ACHN (cell line): ENCODE results near the gene RIMOC1.

Experiments
- DNase-seq: peaks from one replicate; pipeline ENCODE4 v3.0.0-alpha.2; 2015
- in situ Hi-C: cut with HindIII; loops from 2 replicates; pipeline ENCODE4 v1.10.0; 2017; ENCODE audit warnings: low sequenced_read_pairs, low pct_ligation_motif_present, low pct_unique_long_range_greater_than_20kb

Gene RIMOC1

DNA sequence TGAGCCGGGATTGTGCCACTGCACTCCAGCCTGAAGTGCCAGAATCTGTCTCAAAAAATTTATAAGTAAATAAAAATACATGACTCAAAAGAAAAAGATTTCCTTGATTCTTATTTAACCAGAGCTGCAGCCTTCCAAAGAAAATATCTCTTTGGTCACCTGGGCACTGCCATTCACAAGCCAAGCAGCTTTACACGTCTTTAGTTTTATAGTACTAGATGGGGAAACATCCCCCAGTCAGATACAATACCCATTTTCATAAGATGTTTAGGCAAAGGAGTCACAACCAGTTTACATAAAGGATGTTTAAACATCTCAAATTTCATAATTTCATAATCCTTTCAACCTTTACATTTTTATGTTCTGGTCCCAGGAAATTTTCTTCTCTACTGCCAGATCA lies 20.2 kb upstream of the RIMOC1 start:
- in situ Hi-C loops = no loop called here
- DNase-seq = no peak

DNA sequence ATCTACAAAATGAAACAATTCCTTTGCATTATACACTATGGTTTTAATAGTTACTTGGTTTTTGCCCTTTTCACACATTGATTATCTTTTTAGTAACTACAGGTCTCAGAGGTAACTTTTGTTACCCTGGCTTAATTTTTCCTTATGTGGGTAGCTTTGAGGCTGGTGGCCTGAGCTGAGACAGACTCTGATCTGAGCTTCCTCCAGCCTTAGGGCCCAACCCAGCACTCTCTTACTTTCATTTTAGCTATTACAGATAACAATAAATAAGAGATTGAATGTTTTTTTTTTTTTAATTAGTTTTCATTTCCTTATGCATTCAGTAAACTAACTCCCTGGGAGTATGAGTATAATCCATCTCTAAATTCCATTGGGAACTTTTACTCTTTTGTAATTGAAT lies 18.9 kb upstream of the RIMOC1 start:
- DNase-seq = no peak
- in situ Hi-C loops = no loop called here

DNA sequence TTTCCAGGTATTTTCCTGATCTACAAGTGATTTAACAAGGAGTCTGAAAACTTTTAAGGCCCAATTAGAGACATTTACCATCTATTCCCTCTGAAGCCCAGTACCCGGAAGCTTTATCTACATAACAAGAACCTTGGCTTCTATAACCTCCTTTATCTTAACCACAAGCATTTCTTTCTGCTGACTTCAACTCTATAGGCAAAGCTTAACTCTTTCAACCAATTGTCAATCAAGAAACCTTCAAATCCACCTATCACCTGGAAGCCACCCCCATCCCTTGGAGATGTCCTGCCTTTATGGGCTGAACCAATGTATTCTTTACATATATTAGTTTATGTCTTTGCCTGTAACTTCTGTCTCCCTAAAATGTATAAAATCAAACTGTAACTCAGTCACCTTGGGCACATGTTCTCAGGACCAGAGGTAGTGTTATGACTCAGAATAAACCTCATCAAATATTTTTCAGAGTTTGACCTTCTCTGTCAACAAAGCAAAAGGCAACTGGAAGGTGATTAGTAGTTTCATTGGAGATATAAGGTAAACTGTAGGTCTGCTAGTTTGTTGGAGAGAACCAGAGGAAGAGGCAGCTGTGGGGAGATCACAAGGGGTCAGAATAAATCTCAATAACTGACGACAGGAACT lies 13.0 kb upstream of the RIMOC1 start:
- no peak for DNase-seq
- in situ Hi-C loops = no loop called here

DNA sequence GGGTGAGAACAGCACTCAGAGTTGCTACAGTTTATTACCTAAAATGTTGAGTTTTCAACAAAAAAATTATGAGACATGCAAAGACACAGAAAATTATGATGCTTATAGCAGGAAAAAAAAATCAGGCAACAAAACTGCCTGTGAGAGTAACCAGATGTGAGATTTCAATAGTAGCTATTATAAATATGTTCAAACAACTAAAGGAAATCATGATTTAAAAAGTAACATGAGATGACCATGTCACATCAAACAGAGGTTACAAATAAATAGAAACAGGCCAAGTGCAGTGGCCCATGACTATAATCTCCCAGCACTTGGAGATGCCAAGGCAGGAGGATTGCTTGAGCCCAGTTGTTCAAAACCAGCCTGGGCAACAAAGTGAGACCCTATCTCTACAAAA lies 12.1 kb upstream of the RIMOC1 start:
- in situ Hi-C loops = no loop called here

DNA sequence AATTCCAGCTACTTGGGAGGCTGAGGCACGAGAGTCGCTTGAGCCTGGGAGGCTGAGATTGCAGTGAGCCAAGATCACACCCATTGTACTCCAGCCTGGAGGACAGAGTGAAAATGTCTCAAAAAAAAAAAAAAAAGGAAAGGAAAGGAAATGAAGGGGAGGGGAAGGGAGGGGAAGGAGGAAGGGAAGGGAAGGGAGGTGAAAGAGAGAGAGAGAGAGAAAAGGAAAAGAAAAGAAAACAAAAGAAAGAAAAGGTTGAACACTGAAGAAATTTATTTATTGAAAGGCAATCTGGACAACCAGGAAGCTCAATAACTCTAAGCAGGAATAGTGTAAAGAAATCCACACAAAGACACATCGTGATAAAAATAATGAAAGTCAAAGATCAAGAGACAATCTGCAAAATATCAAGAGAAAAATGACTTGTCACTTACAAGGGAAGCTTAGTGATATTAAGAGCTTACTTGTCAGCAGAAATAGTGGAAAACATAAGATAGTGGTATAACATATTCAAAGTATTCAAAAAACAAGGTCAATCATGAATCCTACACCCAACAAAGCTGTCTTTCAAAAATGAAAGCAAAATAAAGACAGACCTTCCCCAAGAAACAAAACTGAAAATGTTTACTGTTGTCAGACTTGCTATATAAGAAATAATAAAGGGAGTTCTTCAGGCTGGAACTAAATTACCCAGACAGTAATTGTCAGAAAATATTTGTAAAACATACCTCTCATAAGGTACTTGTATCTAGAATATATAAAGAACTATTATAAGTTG lies 10.9 kb upstream of the RIMOC1 start:
- no peak for DNase-seq
- in situ Hi-C loops = no loop called here

More for the DNA sequence above, 12.1 kb upstream of the RIMOC1 start:
- no peak for DNase-seq

DNA sequence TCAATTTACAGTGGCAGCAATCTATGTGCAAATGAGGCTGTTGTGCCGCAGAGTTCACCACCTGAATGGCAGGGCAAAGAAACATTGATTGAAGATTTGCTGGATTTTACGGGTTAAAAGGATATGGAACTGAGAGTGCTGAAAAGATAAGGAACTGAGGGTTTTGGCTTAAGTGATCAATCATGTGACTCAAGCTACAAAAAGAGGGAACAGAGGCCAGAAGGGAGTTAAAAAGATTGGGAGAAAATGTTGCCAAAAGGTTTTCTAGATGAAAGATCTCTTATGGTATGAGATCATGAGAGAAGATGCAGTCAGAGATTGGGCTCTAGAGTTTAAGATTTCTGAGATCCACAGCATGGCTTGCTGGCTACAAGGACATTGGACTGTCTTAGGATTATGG lies 7.9 kb upstream of the RIMOC1 start:
- in situ Hi-C loops = no loop called here
- no peak for DNase-seq

DNA sequence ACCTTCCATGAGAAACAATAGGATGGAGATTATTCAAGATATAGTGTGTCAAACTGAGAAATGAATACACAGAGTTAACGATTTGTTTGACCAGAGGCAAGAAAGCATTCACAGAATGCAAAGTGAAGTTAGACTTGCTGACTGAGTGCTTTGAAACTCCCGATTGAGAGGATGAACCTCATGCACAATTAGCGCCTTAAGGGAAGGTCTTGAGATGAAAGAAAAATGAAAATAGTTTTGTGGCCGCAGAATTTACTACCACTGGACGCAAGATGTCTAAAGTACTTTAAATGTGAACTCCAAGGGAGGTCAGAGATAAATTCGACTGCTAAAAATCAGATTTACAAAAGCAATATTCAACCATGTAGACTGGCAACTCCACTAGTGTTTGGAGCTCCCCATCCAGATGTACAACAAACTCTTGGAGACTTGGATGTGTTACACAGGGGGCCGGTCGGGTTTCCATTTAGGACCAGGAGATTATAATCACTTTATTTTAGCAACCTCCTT lies 707 bp upstream of the RIMOC1 start:
- DNase-seq = no peak
- in situ Hi-C loops = no loop called here

DNA sequence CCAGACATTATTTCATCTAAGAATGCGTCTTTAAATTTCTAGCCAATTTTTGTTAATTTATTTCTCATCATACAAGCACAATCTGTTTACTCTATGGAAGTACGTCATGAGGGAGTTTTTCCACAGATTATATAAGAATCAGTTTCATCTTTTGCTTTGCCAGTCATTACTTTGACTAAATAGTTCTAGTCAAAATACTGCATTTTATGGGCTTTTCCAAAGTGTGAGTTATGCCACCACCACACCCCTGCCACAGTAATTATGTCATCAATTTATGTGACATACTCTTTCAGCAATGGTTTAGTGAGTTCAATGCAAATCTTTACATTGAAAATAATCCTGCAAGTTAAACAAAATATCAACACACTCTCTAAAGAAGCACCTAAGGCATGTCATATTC lies 2.0 kb downstream of the RIMOC1 start:
- in situ Hi-C loops = no loop called here
- no peak for DNase-seq

DNA sequence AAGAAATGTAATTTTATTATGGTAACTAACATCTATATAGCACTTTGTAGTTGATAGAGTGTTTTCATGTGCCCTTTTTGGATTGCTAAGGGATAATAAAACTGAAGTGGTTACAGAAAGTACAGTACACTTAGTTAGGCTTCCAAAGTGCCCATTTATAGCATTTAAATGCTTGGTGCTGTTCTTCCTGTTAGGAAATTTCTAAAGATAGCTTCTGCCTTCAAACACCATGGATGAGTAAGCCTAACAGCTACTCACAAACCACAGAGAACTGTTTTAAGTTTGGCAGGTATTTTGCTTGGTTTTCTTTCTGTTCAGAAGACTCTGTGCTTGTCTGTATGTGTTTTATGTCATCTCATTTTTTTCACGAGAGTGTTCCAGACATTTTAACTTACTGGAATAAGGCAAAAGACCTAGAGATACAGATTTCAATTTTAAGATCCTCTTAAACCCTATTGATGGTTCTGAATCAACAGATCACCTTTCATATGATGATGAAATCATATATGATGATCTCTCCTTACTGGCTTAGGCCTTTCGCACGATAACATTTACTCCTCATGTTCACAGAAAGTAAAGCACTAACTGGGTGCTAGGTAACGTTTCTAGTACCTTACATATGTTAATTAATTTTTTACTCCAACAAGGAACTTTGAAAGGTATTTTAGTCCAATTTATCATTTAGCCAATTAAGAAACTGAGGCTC lies 4.4 kb downstream of the RIMOC1 start:
- peak; percentile 29 for DNase-seq

DNA sequence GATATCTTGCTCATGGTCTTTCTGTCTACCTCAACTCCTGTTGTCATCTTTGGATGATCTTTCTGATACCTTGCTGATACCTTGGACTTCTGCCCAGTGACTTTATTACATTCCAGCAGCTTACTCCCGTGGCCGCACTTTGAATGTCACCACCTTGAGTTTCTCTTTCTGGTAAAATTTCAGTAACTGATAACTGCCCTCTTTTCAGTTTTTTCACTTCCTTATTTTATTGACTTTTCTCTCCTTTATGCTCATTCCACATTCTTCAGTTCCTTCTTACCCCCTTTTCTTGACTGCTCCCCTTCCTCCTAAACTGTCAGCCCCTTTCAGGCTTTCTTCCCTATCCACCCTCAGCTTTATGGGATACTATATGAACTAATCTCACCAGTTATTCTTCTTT lies 14.0 kb downstream of the RIMOC1 start:
- in situ Hi-C loops = no loop called here
- no peak for DNase-seq

More for the DNA sequence above, 4.4 kb downstream of the RIMOC1 start:
- in situ Hi-C loops = no loop called here

DNA sequence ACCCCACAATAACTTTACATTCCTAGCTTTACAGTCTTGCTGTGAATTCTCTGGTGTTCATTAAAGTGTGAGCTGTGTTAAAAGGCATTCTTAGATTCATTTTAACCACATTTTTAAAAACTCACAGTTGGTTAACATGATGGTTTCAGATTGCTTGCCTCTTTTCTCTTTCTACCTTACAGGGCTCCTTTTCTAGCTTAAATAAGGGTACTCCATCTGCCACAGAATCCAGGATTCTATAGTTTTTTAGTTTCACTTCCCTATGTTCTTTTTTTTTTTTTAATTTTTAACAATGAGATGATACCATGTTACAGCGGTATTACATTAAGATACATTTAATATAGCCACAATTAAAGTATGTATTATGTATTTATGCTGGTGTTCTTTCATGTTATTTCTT lies 17.0 kb downstream of the RIMOC1 start:
- DNase-seq = no peak
- in situ Hi-C loops = no loop called here

DNA sequence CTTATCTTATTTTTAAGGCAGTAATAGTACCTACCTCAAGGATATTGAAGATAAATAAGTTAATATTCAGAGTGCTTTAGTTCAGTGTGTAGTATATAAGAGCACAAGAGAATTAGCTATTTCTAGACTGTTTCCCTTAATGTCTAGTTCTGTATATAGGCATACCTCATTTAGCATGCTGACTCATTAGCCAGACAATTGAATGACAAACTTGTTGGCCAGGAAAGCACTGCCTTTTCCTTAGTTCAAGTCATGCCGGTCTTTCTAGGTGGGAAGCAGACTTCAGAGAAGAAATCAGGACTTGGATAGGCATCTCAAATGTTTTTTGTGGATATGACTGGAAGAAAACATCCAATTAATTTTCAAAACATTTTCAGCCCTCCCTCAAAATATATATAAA lies 17.7 kb downstream of the RIMOC1 start:
- DNase-seq = no peak
- in situ Hi-C loops = no loop called here

DNA sequence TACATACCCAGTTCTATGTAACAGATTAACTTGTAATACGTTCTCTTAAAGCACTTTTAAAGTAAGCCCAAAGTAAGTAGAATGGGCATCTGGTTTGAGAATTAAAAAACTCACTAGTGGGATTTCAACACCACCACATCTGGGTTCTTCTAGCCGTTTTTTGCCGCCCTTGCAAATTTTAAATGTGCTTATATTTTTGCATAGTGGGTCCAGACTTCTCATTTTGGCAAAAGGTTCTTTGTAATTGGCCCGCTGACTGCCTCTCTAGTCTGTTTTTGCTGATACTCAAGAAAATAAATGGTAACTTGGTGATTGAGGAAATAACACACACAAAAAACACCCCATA lies 20.4 kb downstream of the RIMOC1 start:
- in situ Hi-C loops = no loop called here
- DNase-seq = no peak

DNA sequence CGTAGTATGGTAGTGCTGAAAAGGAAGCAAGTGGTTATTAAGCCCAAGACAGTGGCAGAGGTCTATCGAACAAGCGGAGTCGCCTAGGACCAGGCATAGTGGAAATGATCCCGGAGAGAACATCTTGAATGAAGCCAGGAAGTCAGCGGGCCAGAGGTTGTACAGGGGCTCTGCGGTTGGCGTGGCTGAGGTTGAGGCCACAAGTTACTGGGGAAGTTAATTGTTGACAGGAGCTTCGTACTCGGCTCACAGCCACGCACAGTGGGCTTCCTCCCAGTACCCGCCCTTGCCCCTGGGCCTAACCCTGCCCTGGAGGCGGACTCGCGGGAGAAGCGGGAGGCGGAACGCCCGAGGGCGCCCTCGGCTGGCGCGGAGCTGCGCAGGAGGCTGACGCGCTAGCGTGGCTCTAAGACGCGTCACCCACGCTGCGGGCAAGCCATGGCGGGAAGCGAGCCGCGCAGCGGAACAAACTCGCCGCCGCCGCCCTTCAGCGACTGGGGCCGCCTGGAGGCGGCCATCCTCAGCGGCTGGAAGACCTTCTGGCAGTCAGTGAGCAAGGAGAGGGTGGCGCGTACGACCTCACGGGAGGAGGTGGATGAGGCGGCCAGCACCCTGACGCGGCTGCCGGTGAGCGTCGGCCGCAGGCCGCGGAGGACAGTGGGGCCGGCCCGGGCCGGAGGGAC lies 20.9 kb downstream of the RIMOC1 start, which contains the start of gene FBXO4:
TSS of gene FBXO4 (plus strand) at position 410 of the 683 bp plus-strand sequence. CDS start at position 439, 29 bp downstream.
- in situ Hi-C loops = no loop called here
- peak; percentile 89 for DNase-seq

DNA sequence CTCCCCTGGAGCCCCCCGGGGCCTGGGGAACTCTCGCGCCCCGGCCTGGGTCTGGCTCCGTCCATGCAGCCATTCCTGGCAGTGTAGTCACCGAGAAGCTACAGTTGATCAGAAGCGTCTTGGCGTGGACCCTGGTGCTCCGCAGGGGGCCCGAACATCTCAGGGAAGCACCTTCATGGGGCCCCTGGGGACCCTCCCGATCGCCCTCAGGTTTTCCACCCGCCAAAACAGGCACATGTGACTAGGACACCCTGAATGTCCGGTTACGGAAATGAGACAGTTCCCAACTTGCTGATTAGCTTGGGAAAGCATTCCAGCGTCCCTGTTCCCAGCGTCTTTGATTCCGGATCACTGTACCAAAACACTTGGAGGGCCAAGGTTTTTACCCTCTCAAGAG lies 21.4 kb downstream of the RIMOC1 start:
- peak; percentile 44 for DNase-seq
- in situ Hi-C loops = no loop called here

DNA sequence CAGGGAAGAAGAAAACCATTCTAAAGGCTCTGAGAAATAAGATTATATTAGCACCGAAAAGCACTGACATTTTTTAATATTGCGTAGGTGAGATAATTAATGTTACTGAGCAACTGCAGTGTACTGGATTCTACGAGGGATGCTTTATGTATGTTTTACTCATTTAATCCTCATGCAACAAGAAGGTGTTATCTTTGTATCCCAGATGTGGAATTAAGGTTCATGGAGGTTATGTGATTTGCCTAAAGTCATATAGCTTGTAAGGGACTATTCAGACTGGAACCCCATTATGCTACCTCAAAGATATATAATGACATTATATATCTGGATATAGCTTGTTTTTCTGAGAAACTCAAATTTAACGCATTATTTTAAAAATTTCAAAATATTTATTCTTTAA lies 23.5 kb downstream of the RIMOC1 start:
- in situ Hi-C loops = no loop called here
- DNase-seq = no peak

DNA sequence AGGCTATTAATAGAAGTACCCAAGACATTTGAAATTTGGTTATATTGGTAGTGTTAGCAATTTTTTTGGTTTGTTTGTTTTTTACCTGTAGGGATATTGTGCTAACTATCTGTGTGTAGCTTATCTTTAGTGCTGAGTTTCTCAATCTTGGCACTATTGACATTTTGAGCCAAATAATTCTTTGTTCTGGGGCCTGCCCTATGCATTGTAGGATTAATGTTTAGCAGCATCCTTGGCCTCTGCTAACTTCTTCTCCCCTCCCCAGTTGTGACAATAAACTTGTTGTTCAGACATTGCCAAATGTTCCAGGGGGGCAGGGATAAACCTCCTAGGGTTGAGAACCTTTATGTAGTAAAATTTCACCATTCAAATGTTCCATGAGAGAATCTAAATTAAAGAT lies 24.9 kb downstream of the RIMOC1 start:
- DNase-seq = no peak
- in situ Hi-C loops = no loop called here

DNA sequence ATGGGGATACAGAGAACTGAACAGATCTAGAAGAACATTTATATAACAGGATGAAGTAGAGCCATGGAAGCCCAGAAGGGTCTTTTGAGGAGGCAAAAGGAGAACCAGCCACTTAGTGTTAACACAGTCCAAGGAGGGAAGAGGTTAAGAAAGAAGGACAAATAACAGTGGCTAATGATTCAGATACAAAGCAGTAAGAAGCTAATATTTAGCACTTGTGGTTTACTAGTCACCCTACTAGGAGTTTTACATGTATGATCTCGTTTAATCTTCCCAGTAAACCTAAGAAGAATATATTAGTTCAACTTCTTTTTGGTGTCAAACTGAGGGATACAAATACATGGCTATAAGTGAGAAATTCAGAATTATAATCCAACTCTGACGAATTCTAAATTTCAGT lies 28.6 kb downstream of the RIMOC1 start:
- in situ Hi-C loops = no loop called here

DNA sequence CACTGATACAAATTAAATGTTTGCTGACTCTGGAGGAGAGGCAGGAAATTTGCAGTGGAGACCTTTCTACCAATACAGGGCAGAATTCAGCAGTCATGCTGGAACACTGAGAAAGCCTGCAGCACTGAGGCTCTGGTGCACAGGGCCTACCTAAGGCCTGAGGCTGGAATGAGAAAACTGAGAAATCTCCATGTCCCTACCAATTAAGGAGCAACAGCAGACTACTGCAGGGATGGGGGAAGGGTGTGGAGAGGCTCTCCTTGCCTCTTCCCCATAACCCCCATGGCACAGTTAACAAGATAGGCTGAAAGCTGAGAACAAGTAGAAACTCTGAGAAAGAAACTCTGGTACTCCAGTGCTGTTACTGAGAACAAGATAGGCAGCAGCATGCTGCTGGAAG lies 31.4 kb downstream of the RIMOC1 start:
- no peak for DNase-seq

More for the DNA sequence above, 28.6 kb downstream of the RIMOC1 start:
- DNase-seq = no peak

More for the DNA sequence above, 31.4 kb downstream of the RIMOC1 start:
- in situ Hi-C loops = no loop called here
